ENCODE measurements around the gene PARP15. TPM values are rescaled to one million over a fixed set of nuclear protein-coding genes. Genes with fewer than 3 reads are reported as not detected.
"Not testable (repeated sequence)": the region's sequence is repeated elsewhere in the genome, so short reads cannot be mapped to it uniquely, and the experiment has no call there.

The PARP15 gene
- total RNA-seq, 2 experiments from 2014 or later, result 10.3 to 11.3 TPM

GRCh38 chr3:122680475-122681283, 103.2 kb downstream of the PARP15 start, which contains the start of gene PARP14:
TSS of gene PARP14 (plus strand) at chr3:122680839. CDS start at chr3:122680884, 45 bp downstream.
- ChIA-PET POLR2A (interaction anchor here (0.5 to 2.0 kb wide), 5 partner anchors 65 to 264 kb away, joined by 3 to 14 read pairs (median 6); partner anchors contain the start of genes DTX3L and PARP9), CTCF (interaction anchor here (1.0 to 6.1 kb wide), 7 partner anchors 12 to 1134 kb away, joined by 3 to 69 read pairs (median 7); partner anchors contain the start of genes DTX3L, FAM162A and PARP9)

DNA sequence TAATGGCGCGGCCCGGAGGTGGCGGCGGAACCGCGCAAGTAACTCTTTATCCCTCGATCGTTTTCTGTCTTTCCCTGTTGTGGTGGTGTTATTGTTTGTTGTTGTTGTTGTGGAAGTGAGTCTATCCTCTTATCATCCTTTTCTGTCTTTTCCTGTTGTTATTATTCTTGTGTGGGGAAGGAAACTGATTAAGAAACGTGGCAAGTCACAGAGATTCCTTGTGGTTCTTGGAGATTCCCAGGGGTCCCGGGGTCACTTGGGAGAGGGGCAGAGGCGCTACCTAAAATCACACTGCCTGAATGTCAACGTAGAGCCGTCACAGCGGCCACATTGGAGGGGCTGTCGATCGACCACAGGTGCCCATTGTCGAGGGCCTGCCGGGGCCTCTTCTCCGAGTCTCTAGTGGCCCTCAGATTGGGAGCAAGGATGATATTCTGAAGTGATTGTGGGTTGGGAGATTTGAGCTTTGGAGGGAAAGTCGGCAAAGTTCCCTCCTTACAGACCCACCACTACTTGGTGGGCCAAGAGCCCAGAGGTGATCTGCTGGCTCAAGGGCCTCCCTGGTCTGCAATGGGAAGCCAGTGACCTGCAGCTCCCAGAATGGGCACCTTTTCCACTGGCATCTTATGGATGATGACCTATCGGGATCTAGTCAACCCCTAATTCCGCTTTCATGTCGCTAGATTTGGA, 104.0 kb downstream of the PARP15 start:
- CTCF ChIA-PET, result interaction anchor here (1.0 to 6.1 kb wide), 2 partner anchors 122 to 289 kb away, joined by 3 to 69 read pairs; no protein-coding TSS in a partner anchor
- POLR2A ChIA-PET, result interaction anchor here (0.5 to 2.0 kb wide), 3 partner anchors 117 to 265 kb away, joined by 4 to 14 read pairs (median 7); partner anchors contain the start of genes DTX3L and PARP9

DNA sequence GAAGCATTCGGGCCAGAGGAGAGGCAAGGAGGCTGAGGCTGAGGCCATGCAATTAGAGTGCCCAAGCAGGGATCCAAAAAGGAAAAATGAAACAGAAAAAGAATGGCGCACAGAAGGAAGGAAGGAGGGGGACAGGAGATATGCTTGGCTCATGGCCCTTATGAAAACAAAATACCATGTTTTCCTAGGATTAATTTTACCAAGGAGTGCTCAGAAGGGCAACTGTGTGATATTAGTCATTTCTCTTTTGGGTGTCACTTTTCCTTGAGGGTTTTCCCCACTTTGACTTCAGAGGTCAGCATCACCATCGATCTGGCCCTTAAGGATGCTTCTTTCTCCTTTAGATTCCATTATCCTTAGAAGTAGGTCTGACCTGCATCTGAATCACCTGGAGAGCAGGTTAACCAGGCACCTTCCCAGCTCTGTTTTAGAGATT, 104.5 kb downstream of the PARP15 start:
- POLR2A ChIA-PET, result interaction anchor here (1.5 kb wide), 1 partner anchor 265 kb away, joined by 4 read pairs; no protein-coding TSS in a partner anchor
- CTCF ChIA-PET, result interaction anchor here (6.1 kb wide), 1 partner anchor 123 kb away, joined by 69 read pairs; no protein-coding TSS in a partner anchor

DNA sequence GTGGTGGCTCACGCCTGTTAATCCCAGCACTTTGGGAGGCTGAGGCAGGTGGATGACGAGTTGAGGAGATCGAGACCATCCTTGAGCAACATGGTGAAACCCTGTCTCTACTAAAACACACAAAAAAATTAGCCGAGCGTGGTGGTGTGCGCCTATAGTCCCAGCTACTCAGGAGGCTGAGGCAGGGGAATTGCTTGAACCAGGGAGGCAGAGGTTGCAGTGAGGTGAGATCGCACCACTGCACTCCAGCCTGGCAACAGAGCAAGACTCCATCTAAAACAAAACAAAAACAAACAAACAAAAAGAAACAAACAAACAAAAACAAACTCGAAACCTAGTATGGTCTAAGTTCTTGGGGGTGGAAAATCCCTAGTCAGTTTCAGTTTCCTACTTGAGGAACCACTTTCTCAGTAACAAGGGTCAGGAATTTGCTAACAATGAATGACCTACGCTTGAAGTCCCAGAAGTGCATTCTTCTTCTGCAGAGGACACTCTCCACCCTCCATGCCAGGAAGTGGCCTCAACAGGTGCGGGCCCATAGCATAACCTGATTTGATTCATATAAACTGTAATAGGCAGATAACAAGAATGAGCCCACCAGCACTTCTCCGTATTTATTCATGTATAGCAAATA, 105.4 kb downstream of the PARP15 start:
- POLR2A ChIA-PET, CTCF ChIA-PET: not testable (repeated sequence)

GRCh38 chr3:122687298-122687697, 109.8 kb downstream of the PARP15 start:
- ChIA-PET POLR2A (interaction anchor here (0.6 to 1.0 kb wide), 2 partner anchors 28 to 303 kb away, joined by 3 read pairs; partner anchors contain the start of gene FAM162A), CTCF (interaction anchor here (0.9 to 1.5 kb wide), 2 partner anchors 8 kb away, joined by 4 to 5 read pairs; no protein-coding TSS in a partner anchor)

Other genes with a start within 250 kb of the PARP15 start
- 100 to 1,000 TPM; 183 to 197 TPM for gene MIX23, start 194.4 kb upstream of the PARP15 start, total RNA-seq
- gene FAM162A, start 193.5 kb upstream of the PARP15 start, total RNA-seq, result 100 to 1,000 TPM; 106 to 109 TPM
- 1 to 10 TPM; 3.4 to 3.5 TPM for gene WDR5B, start 161.6 kb upstream of the PARP15 start, total RNA-seq
- gene KPNA1, start 62.7 kb upstream of the PARP15 start, total RNA-seq, result 10 to 100 TPM; 52.9 to 54.3 TPM
- 10 to 100 TPM; 11.4 to 11.5 TPM for gene PARP9, start 13.3 kb upstream of the PARP15 start, total RNA-seq
- gene DTX3L, start 13.3 kb upstream of the PARP15 start, total RNA-seq, result 10 to 100 TPM; 19.1 to 21.1 TPM
- 10 to 100 TPM; 40.7 to 42.2 TPM for gene PARP14, start 103.2 kb downstream of the PARP15 start, total RNA-seq
- 1 to 10 TPM; 8.9 to 9.5 TPM for gene HSPBAP1, start 216.2 kb downstream of the PARP15 start, total RNA-seq
- gene SLC49A4, start 217.4 kb downstream of the PARP15 start, total RNA-seq, result 1 to 10 TPM; 1.9 TPM